GM19324 (cell line): ENCODE data around the gene POLR1B.
A peak's percentile ranks its signal among the peaks of the same experiment; 100 is the strongest.
"Not testable (repeated sequence)": the region's sequence is repeated elsewhere in the genome, so short reads cannot be mapped to it uniquely, and the experiment has no call there.

Experiments used
- ATAC-seq: cut with Tn5 transposase; IDR thresholded peaks from one replicate; pipeline ENCODE4 v1.9.1; 2021; ENCODE audit warnings: mild to moderate bottlenecking, moderate library complexity; ENCODE audit not compliant: unreplicated experiment, low FRiP score

The POLR1B gene

GRCh38 chr2:112593736-112594135 lies 51.5 kb downstream of the POLR1B start:
- no peak for ATAC-seq

- no peak for ATAC-seq
Measured at GRCh38 chr2:112597537-112598322, 55.5 kb downstream of the POLR1B start.

- no peak for ATAC-seq
Measured at GRCh38 chr2:112600634-112601033, 58.4 kb downstream of the POLR1B start.

GRCh38 chr2:112601754-112602153 lies 59.5 kb downstream of the POLR1B start:
- no peak for ATAC-seq

- no peak for ATAC-seq
Measured at GRCh38 chr2:112602917-112603316, 60.7 kb downstream of the POLR1B start.

GRCh38 chr2:112603731-112604130 lies 61.5 kb downstream of the POLR1B start:
- no peak for ATAC-seq

GRCh38 chr2:112604952-112605351 lies 62.7 kb downstream of the POLR1B start:
- ATAC-seq, result no peak

- no peak for ATAC-seq
Measured at GRCh38 chr2:112605926-112606325, 63.7 kb downstream of the POLR1B start.

- no peak for ATAC-seq
Measured at GRCh38 chr2:112606547-112606946, 64.3 kb downstream of the POLR1B start.

GRCh38 chr2:112607680-112608438 lies 65.6 kb downstream of the POLR1B start:
- ATAC-seq, result no peak

GRCh38 chr2:112609320-112609719 lies 67.1 kb downstream of the POLR1B start:
- not testable (repeated sequence) for ATAC-seq

GRCh38 chr2:112612283-112612682 lies 70.0 kb downstream of the POLR1B start:
- ATAC-seq, result not testable (repeated sequence)

- ATAC-seq, result no peak
Measured at GRCh38 chr2:112614201-112614840, 72.1 kb downstream of the POLR1B start.

- no peak for ATAC-seq
Measured at GRCh38 chr2:112615051-112615450, 72.8 kb downstream of the POLR1B start.

- not testable (repeated sequence) for ATAC-seq
Measured at GRCh38 chr2:112615798-112616197, 73.5 kb downstream of the POLR1B start.

GRCh38 chr2:112618383-112618782 lies 76.1 kb downstream of the POLR1B start:
- no peak for ATAC-seq

GRCh38 chr2:112621790-112622527 lies 79.7 kb downstream of the POLR1B start:
- no peak for ATAC-seq

- no peak for ATAC-seq
Measured at GRCh38 chr2:112622528-112622849, 80.2 kb downstream of the POLR1B start.

GRCh38 chr2:112623913-112624777 lies 81.9 kb downstream of the POLR1B start:
- peak; percentile 72 for ATAC-seq
